Measurements from ENCODE around the gene HIVEP2.

Gene HIVEP2

DNA sequence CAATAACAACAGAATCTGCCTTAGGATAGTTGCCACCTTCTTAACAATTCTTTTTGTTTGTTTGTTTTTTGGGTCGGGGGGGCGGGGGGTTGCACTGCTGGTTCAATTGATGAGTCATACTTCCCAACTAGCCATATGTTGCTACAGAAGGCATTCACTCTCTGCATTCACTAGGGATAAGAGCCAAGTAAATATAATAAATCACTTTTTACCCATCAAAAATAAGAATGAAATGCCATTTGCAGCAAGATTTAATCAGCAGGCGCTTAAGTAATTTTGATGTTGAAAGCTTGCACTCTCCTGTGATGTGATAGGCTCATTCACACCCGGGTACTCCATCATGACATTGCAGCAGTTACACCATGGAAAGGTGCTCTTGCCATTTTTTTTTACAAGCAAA is 209.8 kb downstream of the HIVEP2 start:
- DNase-seq (ENCODE audit: low read depth) = no peak

DNA sequence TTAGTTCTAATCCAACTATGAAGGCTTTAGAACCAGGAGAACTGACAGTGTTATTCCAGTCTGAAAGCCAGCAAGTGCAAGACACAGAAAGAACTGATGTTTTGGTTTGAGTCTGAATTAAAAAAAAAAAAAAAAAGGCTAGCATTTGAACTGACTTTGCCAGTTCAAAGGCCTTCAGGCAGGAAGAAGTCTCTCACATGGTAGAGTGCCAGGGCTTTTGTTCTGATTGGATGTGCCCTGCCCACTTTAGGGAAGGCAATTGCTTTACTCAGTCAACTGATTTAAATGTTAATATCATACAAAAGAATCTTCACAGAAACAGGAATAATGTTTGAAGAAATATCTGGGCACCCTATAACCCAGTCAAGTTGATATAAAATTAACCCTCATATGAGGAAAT is 212.2 kb downstream of the HIVEP2 start:
- no peak for DNase-seq (ENCODE audit: low read depth)

DNA sequence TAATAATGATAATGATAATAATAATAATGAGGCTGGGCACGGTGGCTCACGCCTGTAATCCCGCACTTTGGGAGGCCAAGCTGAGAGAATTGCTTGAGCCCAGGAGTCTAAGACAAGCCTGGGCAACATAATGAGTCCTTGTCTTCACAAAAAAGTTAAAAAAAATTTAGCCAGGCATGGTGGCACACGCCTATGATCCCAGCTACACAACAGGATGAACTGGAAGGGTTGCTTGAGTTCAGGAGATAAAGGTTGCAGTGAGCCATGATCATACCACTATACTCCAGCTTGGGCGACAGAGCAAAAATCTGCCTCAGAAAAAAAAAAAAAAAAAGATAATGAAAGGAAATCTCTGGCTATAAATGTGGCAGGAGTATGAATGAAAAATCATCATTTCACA is 213.4 kb downstream of the HIVEP2 start:
- DNase-seq (ENCODE audit: low read depth) = no peak

DNA sequence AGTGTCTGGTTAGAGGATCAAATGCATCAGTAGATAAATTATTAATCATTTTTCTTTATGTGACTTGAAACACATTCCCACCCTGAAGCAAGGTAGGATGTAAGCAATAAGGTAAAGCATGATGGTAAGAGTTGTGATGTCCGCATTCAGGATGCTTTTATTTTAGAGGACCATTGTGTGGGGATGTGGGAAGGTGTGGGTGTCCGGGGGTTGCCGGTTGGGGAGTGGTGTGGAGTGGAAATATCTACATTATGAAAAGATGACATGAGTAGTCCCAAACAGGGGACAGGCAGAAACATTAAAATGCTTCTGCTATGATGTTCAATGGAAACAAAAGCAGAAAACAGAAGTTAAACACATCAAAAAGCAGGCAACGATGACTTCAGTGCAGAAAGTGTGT is 215.4 kb downstream of the HIVEP2 start:
- no peak for DNase-seq (ENCODE audit: low read depth)

DNA sequence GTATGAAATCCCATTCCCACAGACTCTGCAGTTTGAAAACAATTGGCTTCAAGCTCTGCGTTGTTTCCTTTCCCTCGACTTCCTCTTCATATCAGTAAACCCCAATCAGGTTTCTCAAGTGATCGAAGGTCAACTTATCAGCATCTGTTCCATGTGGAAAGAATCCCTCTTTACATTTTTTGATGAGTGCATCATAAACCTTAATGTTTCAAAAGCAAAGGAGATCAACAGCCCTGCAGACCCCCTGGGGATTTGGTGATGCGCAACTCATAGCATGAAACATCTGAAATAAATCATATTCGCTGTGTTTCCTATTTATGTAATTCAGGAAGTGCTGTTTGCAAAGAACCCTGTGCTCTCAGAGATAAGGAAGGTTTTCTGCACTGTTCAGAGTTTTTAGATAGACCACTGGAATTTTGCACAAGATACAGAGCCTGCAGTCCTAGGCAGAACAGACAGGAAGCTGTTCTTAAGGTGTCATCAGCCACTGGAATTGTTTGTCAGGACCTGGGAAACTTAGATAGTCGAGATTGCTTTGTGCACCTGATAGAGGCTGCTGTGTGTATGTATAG is 216.0 kb downstream of the HIVEP2 start:
- DNase-seq (ENCODE audit: low read depth) = no peak

DNA sequence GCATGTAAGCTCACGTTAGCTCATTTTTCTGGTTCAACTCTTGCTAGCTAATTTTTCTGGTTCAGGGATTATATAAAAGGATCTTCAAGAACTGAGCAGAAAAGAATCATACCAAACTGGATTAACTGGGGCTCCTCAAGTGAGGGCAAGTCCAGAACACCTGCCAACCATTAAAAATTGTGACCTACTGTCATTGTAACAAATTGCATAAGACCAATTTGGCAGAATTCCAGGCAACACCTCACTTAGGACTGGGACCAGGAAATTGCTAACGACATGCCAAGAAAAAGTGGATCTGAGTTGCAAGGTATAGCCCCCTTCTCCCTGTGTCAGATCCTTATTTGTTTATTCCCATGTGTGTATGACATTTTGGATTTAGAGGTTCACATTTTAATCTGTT is 216.6 kb downstream of the HIVEP2 start:
- no peak for DNase-seq (ENCODE audit: low read depth)

DNA sequence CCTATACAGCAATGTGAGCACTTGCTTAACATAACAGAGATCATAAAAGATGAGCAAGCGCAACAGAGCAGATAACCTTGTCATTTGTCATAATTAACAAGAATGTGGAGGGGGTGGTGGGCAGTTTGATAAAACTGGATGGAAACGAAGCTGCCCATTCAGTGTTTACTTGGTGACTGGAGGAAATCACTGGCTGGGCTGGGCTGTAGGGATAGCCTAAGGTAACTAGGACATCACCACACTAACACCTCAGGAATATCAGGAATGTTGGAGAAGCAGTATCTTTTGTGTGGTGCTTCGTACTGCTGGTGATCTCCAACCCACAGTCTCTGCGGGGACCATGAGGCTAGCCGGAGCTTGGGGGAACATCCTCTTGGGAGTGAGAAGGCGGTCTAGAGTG is 218.4 kb downstream of the HIVEP2 start:
- DNase-seq (ENCODE audit: low read depth) = no peak

DNA sequence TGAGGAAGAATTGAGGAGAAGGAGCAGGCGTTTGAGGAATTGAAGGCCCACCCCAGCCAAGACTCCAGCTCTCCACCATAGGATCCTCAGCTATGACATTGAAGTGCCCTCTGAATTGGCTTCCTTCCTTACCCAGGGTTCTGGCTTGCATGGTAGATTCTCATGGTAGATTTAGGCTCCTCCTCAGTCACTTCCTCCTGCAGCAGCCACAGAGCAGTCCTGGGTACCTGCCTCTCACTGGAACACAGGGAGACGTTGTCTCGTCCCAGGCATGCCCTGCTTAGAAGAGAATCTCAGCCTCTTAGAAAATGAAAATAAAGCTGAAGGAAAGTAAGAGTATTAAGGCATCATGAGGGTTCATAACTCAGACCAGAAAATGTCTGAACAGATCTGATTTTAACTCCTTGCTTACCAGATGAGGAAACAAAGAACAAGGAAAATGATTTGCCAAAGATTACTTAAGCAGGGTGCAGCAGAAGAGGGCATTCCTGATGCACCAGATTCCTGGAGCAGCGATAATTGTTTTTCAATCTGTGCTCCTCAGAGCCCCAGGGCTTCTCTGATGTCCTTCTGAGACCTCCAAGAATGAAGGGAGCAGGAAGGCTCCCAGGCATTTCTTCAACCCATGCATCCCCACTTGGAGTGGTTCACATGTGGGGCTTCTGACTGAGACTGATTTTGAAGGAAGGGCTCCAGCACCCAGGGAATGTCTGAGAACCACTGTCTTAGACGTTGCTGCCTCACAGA is 219.8 kb downstream of the HIVEP2 start:
- DNase-seq (ENCODE audit: low read depth) = no peak

DNA sequence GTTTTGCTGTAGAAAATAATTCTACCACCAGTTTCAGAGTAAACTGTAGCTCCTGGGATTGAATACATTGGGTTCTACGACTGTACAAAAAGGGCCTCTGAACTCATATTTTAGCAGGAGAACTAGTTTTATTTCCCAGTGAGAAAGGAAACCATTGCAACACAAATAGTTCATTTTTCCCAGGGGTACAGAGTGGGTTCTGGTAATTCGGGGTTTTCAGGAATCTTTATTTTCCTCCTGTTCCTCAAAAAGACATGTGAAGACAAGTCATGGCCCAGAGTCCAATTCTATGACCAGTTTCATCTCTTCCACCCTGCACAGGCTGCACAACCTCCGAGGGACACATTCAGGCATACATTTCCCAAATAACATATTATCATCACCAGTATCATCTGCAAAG is 222.1 kb downstream of the HIVEP2 start:
- no peak for DNase-seq (ENCODE audit: low read depth)

DNA sequence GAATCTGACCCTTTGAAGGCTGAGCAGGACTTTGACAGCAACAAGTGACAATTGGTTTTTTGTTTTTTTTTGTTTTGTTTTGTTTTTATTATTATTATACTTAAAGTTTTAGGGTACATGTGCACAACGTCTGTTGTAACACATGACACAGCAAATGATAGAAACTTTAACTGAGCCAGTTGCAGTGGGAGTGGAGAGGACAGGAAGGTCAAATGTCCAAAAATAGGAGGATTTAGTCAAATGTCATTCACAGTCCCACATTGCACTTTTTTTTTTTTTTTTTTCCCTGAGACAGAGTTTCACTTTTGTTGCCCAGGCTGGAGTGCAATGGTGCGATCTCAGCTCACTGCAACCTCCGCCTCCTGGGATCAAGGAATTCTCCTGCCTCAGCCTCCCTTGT is 223.0 kb downstream of the HIVEP2 start:
- no peak for DNase-seq (ENCODE audit: low read depth)

DNA sequence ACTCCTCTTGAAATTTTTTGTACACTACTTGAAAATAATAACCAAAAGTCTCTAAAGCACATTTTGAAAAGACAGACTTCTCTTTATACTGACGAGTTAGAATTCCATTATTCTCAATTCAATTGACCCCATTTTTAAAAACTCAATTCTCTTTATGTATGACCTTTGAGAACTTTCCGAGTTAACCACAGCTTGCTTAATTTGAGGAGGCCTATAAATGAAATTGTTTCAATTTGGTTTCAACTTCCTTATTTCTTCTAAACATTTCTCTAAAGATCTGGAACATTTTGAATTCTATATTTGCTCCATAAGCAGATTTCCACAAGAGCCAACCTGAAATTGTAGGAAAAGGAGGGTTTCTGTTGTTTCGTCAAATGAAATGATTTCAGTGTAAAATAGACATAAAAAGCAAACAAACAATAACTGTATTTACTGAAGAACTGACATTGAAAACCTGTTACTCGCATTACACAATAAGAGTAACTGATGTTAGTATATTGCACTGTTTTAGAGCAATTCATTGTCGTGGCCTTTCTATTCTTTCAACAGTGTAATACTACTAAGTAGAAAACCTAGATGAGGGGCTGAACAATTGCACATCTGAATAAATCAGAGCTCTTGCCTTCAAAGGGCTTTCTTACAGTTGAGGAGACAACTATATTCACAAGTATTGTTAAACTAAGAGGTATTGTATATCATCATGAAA is 223.6 kb downstream of the HIVEP2 start:
- DNase-seq (ENCODE audit: low read depth) = no peak

DNA sequence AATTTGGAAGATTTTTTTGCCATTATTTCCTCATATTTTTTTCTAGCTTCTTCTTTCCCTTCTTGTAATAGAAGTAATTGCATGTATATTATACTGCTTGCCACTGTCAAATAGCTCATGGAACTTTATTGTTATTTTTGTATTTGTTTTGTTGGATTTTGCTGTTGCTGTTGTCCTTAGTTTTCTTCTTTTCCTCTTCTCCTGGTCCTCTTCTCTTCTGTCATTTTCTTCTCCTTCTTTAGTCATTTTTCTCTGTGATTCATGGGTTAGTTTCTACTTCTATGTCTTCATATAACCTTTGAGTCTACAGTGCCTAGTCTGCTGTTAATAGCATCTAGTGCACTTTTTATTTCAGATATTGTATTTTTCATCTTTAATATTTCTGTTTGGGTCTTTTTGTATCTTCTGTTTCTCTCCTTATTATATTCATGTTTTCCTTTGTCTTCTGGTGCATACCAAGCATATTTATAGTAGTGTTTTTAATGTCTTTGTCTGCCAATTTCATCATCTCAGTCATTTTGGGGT is 226.2 kb downstream of the HIVEP2 start:
- DNase-seq (ENCODE audit: low read depth) = no peak

DNA sequence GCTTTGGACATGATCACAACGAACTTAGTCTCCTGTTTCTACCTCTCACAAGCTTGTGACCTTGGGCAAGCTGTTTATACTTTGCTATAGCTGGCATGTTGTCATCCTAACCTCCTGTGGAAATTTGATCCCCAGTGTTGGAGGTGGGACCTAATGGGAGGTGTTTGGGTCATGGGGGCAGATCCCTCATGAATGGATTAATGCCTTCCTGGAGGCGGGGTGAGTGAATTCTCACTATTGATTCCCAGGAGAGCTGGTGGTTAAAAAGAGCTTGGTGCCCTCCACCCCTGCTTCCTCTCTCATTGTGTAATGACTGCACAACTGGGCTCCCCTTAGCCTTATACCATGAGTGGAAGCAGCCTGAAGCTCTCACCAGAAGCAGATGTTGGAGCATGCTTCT is 228.9 kb downstream of the HIVEP2 start:
- no peak for DNase-seq (ENCODE audit: low read depth)

DNA sequence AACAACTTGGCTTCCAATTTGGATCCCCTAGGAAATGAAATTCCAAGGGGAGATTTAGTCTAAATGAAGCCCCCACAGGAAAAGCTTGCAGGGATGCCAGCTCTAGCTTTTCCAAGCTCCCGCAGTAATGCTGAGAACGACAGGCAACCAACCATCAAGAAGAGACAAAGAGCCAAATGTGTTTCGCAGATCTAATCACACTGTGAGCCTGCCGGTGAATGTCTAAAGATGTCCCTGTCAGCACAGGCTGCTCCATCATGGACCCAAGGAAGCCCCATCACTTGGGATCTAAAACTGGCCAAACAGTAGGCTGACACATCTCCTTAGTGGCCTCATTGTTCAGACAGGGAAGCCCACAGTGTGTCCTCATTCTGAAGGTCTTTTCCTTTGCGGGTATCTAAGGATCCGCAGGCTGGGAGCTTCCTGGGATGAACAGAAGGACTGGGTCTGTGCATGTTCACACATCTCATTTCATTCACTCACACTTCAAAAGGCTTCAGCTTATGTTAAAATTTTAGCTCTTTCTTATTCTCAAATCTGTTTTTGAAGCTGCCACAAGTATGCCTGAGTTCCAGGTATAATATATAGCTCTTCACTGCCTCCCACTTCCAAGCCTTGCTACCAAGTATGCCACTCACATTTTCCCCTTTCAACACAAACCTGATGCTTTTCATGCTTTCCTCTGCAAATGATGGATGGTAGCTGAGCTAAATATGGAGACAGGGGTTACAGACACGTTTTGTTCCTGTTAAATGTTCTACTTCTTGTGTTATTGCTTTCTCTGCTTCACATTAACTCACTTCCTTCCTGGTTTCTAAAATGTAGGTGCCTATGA is 229.8 kb downstream of the HIVEP2 start:
- no peak for DNase-seq (ENCODE audit: low read depth)

DNA sequence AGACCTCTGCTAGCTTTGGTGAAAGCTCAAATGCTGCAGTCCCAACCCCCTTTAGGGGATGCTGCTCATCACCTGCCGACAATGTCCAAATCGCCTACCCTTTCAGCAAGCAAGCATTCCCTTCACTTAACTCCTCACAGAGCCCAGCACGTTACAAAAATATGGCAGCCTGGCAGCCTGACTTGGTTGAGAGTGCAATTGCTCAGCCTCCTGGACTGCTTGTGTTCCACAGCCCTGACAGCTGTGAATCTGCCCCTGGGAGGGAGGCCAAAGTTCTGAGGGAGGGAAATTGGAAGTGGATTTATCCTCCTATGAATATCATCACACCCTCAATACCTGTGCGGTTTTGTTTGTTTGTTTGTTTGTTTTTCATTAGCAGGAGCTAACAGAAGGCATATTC is 231.0 kb downstream of the HIVEP2 start:
- no peak for DNase-seq (ENCODE audit: low read depth)

DNA sequence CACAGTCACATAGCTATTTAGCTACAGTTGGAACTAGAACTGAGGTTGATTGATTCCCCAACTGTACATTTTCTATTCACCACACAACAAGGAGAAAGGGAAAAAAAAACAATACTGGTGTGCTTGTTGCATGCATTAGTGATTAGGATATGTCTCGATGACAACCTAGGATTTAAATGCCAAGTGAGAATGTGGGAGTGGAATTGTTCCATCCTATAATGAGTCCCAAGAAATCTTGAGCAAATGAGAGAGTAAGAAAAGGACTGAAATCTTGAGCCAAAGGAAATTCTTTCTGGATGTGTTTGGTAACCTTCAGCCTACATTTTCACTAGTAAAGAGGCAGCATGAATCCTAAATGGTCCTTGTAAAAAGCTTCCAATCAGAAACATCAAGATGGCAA is 232.7 kb downstream of the HIVEP2 start:
- no peak for DNase-seq (ENCODE audit: low read depth)

DNA sequence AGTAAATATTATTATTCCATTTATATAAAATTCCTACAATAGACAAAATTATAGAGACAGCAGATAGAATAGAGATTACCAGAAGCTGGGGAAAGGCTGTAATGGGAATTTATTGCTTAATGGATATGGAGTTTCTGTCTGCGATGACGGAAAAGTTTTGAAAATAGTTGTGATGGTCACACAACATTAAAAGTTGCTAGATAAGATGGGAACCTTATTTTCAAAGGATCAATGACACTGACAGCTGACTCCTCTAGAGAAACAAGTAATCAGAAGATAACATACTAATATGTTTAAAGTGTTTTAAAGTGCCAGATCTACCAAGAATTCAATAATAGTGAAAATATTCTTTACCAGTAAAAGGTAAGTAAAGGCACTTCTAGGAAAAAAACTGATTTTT is 236.3 kb downstream of the HIVEP2 start:
- DNase-seq (ENCODE audit: low read depth) = no peak

DNA sequence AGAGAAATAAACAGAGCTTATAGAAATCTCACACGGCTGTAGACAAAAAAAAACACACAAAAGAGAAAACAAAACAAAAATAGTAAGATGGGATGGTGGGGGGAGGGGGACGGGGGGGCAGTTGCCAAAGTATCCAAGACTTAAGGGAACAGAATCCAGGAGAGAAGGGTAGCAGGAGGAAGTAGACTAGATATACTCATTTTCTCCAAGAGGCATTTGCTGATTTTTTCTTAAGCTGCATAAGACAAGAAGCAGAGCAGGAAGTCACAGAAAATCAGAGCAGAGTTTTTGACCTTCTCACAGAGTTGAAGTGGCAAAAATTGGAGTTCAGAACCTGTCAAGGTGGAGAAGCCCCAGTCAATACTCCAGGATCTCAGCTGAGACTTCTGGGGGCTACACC is 237.7 kb downstream of the HIVEP2 start:
- no peak for DNase-seq (ENCODE audit: low read depth)

DNA sequence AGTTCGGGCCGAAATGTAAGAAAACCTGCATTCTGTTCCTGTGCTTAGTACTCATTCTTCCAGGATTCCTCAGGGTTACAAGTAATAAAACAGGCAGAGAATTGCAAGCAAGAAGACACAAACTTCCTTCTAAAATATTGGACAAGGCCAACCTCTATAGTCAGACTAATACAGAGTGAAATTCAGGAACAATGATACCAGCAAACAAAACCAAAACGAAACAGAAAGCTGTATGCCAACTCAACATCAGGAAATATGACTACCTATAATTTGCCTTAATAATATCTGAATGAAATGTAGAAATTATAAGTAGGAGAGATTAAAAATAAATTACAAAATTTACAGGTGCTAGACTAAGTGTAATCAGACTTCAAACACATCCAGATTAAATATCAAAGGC is 238.8 kb downstream of the HIVEP2 start:
- no peak for DNase-seq (ENCODE audit: low read depth)

DNA sequence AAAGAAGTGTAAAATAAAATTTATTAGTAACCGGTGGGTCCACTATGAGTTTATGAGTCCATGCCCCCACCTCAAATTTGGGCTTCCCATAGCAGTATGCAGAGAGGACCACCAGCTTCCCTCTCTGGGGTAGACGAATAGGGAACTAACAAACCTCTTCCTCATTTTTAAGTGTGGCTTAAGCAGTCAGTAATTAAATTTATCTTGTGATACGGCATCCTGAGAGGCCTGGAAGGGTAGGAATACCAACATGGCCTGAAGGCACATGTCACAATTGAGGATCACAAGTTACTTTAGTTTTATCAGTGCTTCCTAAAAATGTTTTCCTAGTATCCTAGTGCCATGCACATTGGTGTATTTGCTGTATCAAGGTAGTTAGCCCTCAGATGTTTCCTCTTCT is 239.9 kb downstream of the HIVEP2 start:
- DNase-seq (ENCODE audit: low read depth) = no peak

DNA sequence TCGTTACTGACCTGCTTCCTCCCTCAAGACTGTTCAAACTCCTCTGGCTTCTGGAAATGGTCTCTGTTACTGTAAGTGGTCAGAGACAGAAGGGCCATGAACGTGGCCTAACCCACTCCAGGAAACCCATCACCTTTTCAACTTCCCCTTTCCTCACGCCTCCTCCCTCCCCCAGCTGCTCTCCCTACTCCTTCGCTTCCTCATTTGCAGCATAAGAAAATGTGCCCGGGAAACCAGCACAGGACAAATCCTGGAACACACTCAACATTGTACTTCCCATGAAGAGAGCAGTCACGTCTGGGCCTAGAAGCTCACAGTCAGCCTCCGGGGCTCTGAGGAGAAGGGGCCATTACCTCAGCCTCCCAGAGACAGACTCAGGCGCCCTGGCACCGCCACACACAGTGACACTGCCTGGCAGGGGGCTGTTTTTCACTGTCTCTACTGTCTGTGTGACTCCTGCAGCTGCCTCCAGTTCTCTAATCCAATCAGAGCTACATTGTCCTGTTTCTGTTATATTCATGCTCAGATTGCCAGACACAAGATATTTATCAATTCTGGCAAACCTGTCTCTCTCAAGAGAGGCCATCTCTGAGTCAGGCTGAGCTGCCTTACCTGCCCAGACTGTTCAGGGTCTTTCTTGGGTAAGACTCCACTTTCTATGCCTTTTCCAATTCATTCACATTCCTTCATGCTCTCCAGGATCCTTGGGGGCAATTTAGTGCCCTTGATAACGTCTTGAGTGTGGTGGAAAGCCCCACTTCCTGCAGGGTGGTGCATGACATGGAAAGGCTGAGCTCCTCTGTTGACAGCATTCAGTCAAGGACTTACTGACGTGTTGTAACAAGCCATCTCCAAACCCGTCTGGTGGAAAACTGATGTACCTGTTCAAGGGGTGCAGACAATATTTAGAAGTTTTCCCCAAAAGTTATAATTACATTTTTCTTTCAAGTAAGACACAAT is 242.2 kb downstream of the HIVEP2 start:
- DNase-seq (ENCODE audit: low read depth) = no peak

Measured in stimulated activated CD8-positive, alpha-beta memory T cell treated with anti-CD3 and anti-CD28 coated beads, Interleukin-15, amount 100 ng/mL, for 24 hours (primary cell).